Left cardiac atrium (tissue), 4 donors: ENCODE data around the gene FCF1. TPM values are rescaled to one million over a fixed set of nuclear protein-coding genes. Genes with fewer than 3 reads are reported as not detected.

ENCODE experiments used
- ATAC-seq, 2 donors: fragments of 200-7000 bp; cut with Tn5 transposase; one replicate each; pipeline ENCODE4 v1.9.1; 2020; ENCODE audit warnings: mild to moderate bottlenecking in 2 of 2, moderate library complexity in 2 of 2
- DNase-seq: peaks from one replicate; pipeline ENCODE4 v3.0.0-alpha.2; 2020
- intact Hi-C, 2 donors: fragments of 100-400 bp; cut with DNase I; formaldehyde crosslinking; loops; one replicate each; pipeline versions ENCODE4 v1.14.1 to v1.15.1; 2022 to 2023
- long read RNA-seq: library from polyadenylated mRNA; unstranded; transcript quantifications from one replicate; pipeline ENCODE4 v2.0.0, GENCODE V29; 2021
- total RNA-seq, 2 donors: library from RNA; stranded (reverse); fragmentation: NEBNext Ultra II Directional; extraction: Animal tissue kit (Norgen Biotek cat#: 25700); gene quantifications; one replicate each; pipeline ENCODE4 v1.2.1, GENCODE V29; 2021
- donor health status: DM: no; HTN: yes; CAD: no.
- donor health status: DM: no; HTN: yes; CAD: no; lungs with severe emphysema.
- donor health status: DM: yes; HTN: yes; CAD: no.
- donor health status: Dilated cardiomyopathy.

Gene FCF1
- total RNA-seq, result 10 to 100 TPM; 29.6 to 37.9 TPM
- long read RNA-seq, result 0 reads

DNA sequence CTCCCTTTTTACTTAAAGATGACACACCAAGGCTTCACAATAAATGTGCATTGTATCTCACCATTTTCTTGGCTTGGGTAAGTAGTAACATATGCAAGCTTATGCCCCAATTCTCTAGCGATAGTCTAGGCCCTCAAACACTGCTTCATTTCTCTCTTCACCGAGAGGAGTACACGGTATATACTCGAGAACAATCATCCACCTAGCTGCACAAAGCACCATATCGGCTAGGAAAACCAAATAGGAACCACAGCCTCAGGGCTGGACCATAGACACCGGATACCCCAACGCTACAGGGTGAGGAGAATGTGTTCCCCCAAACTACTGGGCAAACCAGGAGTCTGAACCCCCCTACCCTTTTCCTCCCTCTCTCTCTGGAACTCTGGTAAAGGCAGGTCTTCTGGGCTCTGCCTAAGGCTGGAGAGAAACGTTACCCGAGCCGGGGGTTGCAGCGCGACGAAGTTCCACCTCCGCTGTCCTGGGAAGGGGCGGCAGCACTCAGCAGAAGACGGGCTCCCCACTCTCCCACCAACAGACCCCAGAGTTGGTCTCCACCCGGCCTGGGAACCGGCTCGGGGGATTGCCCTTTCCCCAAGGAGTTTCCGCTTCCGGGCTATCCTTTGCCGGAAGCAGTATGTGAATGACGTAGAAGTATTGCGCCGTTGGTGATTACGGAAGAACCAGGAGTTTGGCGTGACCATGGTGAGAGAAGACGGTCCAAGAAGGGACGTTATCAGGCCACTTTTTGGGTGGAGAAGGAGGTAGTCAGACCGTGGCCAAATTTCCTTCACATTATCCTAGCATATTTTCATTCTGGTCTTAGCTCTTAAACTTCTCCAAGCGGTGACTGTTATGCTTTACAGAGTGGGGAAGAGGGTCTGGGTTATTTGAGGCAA is at the start of gene FCF1, which contains the start of gene AREL1:
FCF1 (plus strand) TSS at position 646 of the 896 bp plus-strand sequence; CDS start at position 700, 54 bp downstream.
AREL1 (minus strand) TSS at position 582 of the 896 bp plus-strand sequence. CDS start 27,465 bp downstream, outside the sequence.
- ATAC-seq (peak; percentile 99 to 100), DNase-seq (peak; percentile 83)
- intact Hi-C loops, result no loop called here

DNA sequence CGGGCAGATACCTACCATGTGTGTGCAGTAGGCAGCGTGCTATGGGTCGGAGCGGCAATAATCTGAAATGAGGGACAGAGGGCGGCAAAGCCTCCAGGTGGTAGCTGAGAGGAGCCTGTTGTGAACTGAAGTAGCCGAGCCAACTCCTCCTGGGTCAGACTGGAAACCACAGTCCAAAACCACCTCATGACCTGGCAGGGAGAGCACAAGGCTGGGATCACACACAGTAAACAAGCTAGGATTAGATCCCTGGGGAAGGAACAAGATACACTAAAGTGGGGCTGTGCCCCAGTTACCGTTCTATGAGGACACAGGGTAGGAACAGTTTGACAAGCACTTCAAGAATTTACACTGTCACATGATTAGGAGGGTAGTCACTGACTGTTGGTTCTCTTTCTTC is 49.1 kb upstream of the FCF1 start:
- intact Hi-C loops, result no loop called here
- peak in 1 of 2 donors; percentile 25 for ATAC-seq
- no peak for DNase-seq

- intact Hi-C loops, result no loop called here
- DNase-seq, result no peak
These were observed 48.2 kb upstream of the FCF1 start for GRCh38 chr14:74664717-74665116.

DNA sequence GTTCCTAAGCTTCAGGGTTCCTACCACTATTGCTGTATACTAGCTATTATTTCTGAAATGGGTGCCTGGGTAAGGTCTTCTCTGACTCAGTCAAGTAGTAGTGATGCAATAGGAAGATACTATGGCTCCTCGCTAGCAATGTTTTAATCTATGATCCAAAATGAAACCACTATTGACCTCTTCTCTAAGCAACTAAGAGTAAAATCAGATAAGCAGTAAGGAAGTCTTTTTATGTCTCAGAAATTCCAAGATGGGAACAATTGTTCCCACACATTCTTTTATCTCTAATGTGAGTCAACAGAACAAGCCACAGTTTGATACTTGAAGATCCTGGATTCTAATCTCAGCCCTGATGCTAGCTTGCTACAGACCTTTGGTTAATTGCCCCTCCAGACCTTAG is 45.2 kb upstream of the FCF1 start:
- intact Hi-C loops, result no loop called here
- ATAC-seq (no peak), DNase-seq (no peak)

More at GRCh38 chr14:74664717-74665116, 48.2 kb upstream of the FCF1 start:
- no peak for ATAC-seq

GRCh38 chr14:74669256-74669655 is 43.7 kb upstream of the FCF1 start:
- ATAC-seq (no peak), DNase-seq (no peak)
- intact Hi-C loops, result no loop called here

DNA sequence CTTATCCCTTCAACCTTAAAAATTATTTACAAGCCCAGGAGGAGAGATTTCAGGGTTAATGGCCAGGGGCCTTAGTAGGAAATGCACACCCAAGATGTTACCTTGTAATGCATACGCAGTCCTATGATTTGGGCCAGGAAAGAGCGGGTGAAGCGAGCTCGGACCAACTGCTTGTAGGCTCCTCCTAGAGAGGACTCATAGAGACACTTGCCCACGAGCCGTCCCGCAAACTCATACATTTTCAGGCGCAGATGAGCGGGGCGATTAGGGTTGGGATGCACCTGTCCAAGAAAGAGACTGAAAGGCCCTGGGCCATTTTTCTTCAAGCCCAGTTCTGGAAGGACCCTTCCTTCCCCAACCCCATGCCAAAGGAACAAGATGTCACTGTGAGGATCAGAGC is 43.1 kb upstream of the FCF1 start:
- no peak for DNase-seq
- intact Hi-C loops, result no loop called here
- ATAC-seq, result no peak

GRCh38 chr14:74670726-74671411 is 42.1 kb upstream of the FCF1 start:
- no peak for DNase-seq
- ATAC-seq, result peak in 1 of 2 donors; percentile 58
- intact Hi-C loops, result no loop called here

- intact Hi-C loops, result no loop called here
- DNase-seq (no peak), ATAC-seq (peak in 1 of 2 donors; percentile 93)
These were observed 41.2 kb upstream of the FCF1 start for GRCh38 chr14:74671789-74672188.

DNA sequence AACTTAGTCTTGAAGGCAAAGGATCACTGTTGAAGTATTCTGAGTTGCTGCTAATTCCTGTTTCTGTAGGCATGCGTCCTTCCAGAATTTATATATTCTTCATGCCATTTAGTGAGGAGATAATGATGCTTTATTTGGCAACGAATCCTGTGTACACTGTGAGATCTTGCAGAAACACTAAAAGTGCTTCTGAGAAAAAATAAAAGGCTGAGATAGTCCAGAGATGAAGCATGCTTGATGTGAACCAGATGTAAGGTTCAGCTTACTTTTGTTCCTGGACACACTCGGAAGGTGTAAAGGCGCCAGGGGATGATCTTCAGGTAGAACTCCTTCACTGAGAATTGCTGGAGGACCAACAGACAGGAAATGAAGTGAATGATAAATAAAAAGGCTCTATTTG is 39.2 kb upstream of the FCF1 start:
- ATAC-seq, result no peak
- intact Hi-C loops, result no loop called here

DNA sequence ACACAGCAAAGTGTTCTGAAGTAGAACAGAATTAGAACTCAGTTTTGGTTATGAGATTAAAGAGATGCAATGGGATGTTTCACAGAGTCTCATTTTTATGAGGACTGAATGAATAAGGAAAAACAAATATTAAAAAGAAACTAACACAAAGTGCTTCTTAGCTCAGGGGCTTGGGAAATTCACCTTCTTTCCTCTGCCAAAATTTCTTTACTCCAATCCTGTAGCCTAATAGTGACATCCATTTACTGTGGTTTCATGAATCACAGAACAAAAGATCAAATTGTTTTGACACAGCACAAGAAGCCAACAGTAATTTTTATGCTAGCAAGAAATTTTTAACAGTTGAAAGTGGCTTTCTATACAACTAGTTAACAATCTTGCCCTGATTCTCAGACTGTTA is 37.7 kb upstream of the FCF1 start:
- ATAC-seq, result no peak
- DNase-seq, result no peak
- intact Hi-C loops, result no loop called here

More for the DNA sequence above, 39.2 kb upstream of the FCF1 start:
- DNase-seq, result no peak

- intact Hi-C loops, result no loop called here
- no peak for ATAC-seq
- no peak for DNase-seq
These were observed 30.6 kb upstream of the FCF1 start for GRCh38 chr14:74682169-74682952.

- ATAC-seq (no peak), DNase-seq (no peak)
- intact Hi-C loops, result no loop called here
These were observed 29.5 kb upstream of the FCF1 start for GRCh38 chr14:74683406-74683805.

GRCh38 chr14:74684434-74684833 is 28.5 kb upstream of the FCF1 start:
- DNase-seq (no peak), ATAC-seq (no peak)
- intact Hi-C loops, result no loop called here

GRCh38 chr14:74685056-74685455 is 27.9 kb upstream of the FCF1 start:
- intact Hi-C loops, result no loop called here
- ATAC-seq (no peak), DNase-seq (no peak)

GRCh38 chr14:74685921-74686678 is 26.8 kb upstream of the FCF1 start:
- no peak for ATAC-seq
- intact Hi-C loops, result no loop called here

GRCh38 chr14:74691456-74691855 is 21.5 kb upstream of the FCF1 start:
- intact Hi-C loops, result no loop called here
- ATAC-seq (peak in 1 of 2 donors; percentile 59), DNase-seq (no peak)

More at GRCh38 chr14:74685921-74686678, 26.8 kb upstream of the FCF1 start:
- DNase-seq, result no peak

- intact Hi-C loops, result no loop called here
- DNase-seq (no peak), ATAC-seq (no peak)
These were observed 19.8 kb upstream of the FCF1 start for GRCh38 chr14:74693191-74693590.

DNA sequence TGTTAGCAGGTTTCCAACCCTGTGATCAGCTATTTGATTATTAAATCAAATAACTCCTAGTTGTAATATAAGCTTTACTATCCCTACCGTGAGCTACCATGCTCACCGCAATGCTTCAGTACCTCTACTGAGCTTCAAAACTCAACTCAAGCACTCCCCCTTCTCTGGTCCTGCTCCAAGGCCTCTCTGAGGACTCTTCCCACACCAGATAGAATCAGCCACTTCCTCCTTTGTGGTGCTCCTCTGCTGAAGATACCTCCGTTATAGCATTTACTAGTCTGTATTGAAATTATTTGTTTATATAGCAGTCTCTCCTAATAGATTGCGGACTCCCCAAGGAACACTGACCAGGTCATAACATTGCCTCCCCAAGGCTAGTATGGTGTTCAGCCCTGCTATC is 17.5 kb upstream of the FCF1 start:
- intact Hi-C loops, result no loop called here
- ATAC-seq, result no peak

GRCh38 chr14:74697011-74697410 is 15.9 kb upstream of the FCF1 start:
- intact Hi-C loops, result no loop called here

More for the DNA sequence above, 17.5 kb upstream of the FCF1 start:
- no peak for DNase-seq

More at GRCh38 chr14:74697011-74697410, 15.9 kb upstream of the FCF1 start:
- DNase-seq, result no peak
- no peak for ATAC-seq
